ENCODE measurements around the gene CAMKK2. TPM values are rescaled to one million over a fixed set of nuclear protein-coding genes. Genes with fewer than 3 reads are reported as not detected.
"Not testable (repeated sequence)": the region's sequence is repeated elsewhere in the genome, so short reads cannot be mapped to it uniquely, and the experiment has no call there.

CAMKK2 gene
- total RNA-seq, 1 donor from 2014 or later, result 39.3 TPM

- no peaks in the 10 kb centered on the region for H3K27me3 ChIP-seq
- no peaks in the 10 kb centered on the region for H3K9me3 ChIP-seq
- no peak for DNase-seq
- H3K4me3 ChIP-seq, result no peak overlapping the region
- peaks cover 25% of the 10 kb centered on the region for H3K4me1 ChIP-seq
- H3K36me3 ChIP-seq, result no peaks in the 10 kb centered on the region
- intact Hi-C loops (cut with DNase I), result no loop called here
- peak overlapping the region; percentile 24 for H3K27ac ChIP-seq
- TF ChIP-seq, protein P1, sequence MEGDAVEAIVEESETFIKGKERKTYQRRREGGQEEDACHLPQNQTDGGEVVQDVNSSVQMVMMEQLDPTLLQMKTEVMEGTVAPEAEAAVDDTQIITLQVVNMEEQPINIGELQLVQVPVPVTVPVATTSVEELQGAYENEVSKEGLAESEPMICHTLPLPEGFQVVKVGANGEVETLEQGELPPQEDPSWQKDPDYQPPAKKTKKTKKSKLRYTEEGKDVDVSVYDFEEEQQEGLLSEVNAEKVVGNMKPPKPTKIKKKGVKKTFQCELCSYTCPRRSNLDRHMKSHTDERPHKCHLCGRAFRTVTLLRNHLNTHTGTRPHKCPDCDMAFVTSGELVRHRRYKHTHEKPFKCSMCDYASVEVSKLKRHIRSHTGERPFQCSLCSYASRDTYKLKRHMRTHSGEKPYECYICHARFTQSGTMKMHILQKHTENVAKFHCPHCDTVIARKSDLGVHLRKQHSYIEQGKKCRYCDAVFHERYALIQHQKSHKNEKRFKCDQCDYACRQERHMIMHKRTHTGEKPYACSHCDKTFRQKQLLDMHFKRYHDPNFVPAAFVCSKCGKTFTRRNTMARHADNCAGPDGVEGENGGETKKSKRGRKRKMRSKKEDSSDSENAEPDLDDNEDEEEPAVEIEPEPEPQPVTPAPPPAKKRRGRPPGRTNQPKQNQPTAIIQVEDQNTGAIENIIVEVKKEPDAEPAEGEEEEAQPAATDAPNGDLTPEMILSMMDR (IDR thresholded peaks at IDR 0.05), result no peak
- no peak for ATAC-seq
Measured at GRCh38 chr12:121285856-121286255, 10.7 kb downstream of the CAMKK2 start.

- DNase-seq (no peak), ATAC-seq (peak; percentile 13)
- H3K9me3 ChIP-seq, result no peaks in the 10 kb centered on the region
- peaks cover 28% of the 10 kb centered on the region for H3K4me1 ChIP-seq
- TF ChIP-seq, protein P1 (IDR thresholded peaks at IDR 0.05), result no peak
- H3K4me3 ChIP-seq, result no peak overlapping the region
- peak overlapping the region; percentile 24 for H3K27ac ChIP-seq
- H3K36me3 ChIP-seq, result no peaks in the 10 kb centered on the region
- H3K27me3 ChIP-seq, result no peaks in the 10 kb centered on the region
- intact Hi-C loops (cut with DNase I), result no loop called here
Measured at GRCh38 chr12:121284551-121285390, 11.7 kb downstream of the CAMKK2 start.

- no peaks in the 10 kb centered on the region for H3K9me3 ChIP-seq
- DNase-seq (no peak), ATAC-seq (no peak)
- intact Hi-C loops (cut with DNase I), result no loop called here
- TF ChIP-seq, protein P1 (IDR thresholded peaks at IDR 0.05), result no peak
- H3K4me1 ChIP-seq, result peaks cover 31% of the 10 kb centered on the region
- no peaks in the 10 kb centered on the region for H3K36me3 ChIP-seq
- H3K4me3 ChIP-seq, result no peak overlapping the region
- H3K27ac ChIP-seq, result peak overlapping the region; percentile 13
- no peaks in the 10 kb centered on the region for H3K27me3 ChIP-seq
Measured at GRCh38 chr12:121283841-121284240, 12.7 kb downstream of the CAMKK2 start.

DNA sequence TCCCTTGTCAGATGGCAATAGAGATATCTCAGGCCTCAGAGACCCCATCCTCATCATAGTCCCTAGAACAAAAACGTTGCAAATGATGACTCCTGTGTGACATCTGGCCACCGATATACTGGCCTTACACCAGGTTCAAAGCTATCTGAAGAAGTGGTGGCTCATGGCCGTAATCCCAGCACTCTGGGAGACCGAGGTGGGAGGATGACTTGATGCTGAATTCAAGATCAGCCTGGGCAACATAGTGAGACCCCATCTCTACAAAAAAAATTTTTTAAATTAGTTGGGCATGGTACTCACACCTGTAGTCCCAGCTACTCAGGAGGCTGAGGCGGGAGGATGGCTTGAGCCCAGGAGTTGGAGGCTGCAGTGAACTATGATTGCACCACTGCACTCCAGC is 13.1 kb downstream of the CAMKK2 start:
- ATAC-seq, result no peak
- no peak for DNase-seq
- TF ChIP-seq, protein P1 (IDR thresholded peaks at IDR 0.05), result no peak
- Histone ChIP-seq H3K4me3 (no peak overlapping the region), H3K27ac (no peak overlapping the region), H3K9me3 (no peaks in the 10 kb centered on the region), H3K36me3 (no peaks in the 10 kb centered on the region), H3K27me3 (no peaks in the 10 kb centered on the region), H3K4me1 (peaks cover 32% of the 10 kb centered on the region)
- intact Hi-C loops (cut with DNase I), result no loop called here

GRCh38 chr12:121282910-121283309 is 13.6 kb downstream of the CAMKK2 start:
- DNase-seq; H3K36me3 ChIP-seq; H3K9me3 ChIP-seq; H3K4me3 ChIP-seq; ATAC-seq; H3K27me3 ChIP-seq; H3K27ac ChIP-seq; intact Hi-C loops (cut with DNase I): not testable (repeated sequence)
- peaks cover 28% of the 10 kb centered on the region for H3K4me1 ChIP-seq

DNA sequence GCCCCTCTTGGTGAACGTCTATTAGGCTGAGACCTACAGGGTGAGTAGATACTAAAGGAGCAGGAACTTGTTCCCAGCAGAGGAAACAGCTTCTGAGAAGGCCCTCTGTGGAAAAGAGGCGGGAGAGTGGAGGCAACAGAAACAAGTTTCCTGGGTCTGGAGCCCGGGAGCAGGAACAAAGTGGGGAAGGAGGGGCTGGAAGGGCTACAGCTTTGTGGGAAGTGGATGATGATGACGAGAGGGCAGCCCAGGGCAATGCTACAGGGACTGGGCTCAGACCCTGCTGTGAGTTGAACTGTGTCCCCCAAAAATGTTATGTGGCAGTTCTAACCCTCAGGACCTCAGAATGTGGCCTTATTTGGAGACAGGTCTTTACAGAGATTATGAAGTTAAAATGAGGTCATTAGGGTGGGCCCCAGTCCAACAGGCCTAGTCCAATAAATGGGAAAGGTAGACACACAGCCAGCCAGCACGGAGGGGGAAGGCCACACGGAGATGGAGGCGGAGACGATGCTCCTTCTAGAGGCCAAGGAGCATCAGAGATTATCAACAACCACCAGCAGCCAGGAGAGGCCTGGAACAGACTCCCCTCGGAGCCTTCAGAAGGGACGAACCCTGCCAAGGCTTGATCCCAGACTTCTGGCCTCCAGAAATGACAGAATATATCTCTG is 14.3 kb downstream of the CAMKK2 start:
- Histone ChIP-seq H3K27me3 (no peaks in the 10 kb centered on the region), H3K27ac (no peak overlapping the region), H3K9me3 (no peaks in the 10 kb centered on the region), H3K4me3 (no peak overlapping the region), H3K4me1 (peaks cover 27% of the 10 kb centered on the region), H3K36me3 (no peaks in the 10 kb centered on the region)
- TF ChIP-seq, protein P1 (IDR thresholded peaks at IDR 0.05), result no peak
- ATAC-seq (no peak), DNase-seq (no peak)
- intact Hi-C loops (cut with DNase I), result no loop called here

GRCh38 chr12:121281116-121281515 is 15.4 kb downstream of the CAMKK2 start:
- peaks cover 33% of the 10 kb centered on the region for H3K4me1 ChIP-seq
- H3K27me3 ChIP-seq; H3K9me3 ChIP-seq; DNase-seq; H3K27ac ChIP-seq; H3K36me3 ChIP-seq; H3K4me3 ChIP-seq; intact Hi-C loops (cut with DNase I); ATAC-seq: not testable (repeated sequence)

DNA sequence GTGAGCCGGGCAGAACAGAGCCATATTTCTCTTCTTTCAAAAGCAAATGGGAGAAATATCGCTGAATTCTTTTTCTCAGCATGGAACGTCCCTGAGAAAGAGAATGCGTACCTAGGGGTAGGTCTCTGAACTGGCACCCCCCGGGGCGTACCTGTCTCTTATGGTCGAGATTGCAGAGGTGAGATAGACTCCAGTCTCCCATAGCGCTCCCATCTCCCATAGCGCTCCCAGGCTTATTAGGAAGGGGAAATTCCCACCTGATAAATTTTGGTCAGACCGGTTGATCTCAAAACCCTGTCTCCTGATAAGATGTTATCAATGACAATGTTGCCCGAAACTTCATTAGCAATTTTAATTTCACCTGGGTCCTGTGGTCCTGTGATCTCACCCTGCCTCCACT is 16.0 kb downstream of the CAMKK2 start:
- H3K4me3 ChIP-seq; DNase-seq; H3K36me3 ChIP-seq; H3K27me3 ChIP-seq; H3K27ac ChIP-seq; ATAC-seq; intact Hi-C loops (cut with DNase I); H3K9me3 ChIP-seq: not testable (repeated sequence)
- H3K4me1 ChIP-seq, result peaks cover 33% of the 10 kb centered on the region
